B cell (primary cell): Measurements from ENCODE around the gene MAL. TPM values are rescaled to one million over a fixed set of nuclear protein-coding genes. Genes with fewer than 3 reads are reported as not detected.

Source experiments
- ATAC-seq: fragments of 200-7000 bp; cut with Tn5 transposase; one replicate; pipeline ENCODE4 v1.10.0; 2021; ENCODE audit warnings: low read depth, mild to moderate bottlenecking, moderate number of reproducible peaks, moderate library complexity
- CTCF ChIA-PET: fragments of 350-600 bp; sonication (Branson Sonifier 250); formaldehyde crosslinking; loops from one replicate; lab custom pipeline; 2021; ENCODE audit warnings: antibody characterized with exemption, inconsistent platforms; lab: Charles Lee
- POLR2A ChIA-PET: fragments of 350-600 bp; sonication (Branson Sonifier 250); formaldehyde crosslinking; loops from one replicate; lab custom pipeline; 2021; ENCODE audit warnings: antibody characterized with exemption; lab: Charles Lee
- DNase-seq: peaks from one replicate; pipeline ENCODE4 v3.0.0; 2013
- H2AFZ ChIP-seq: 2 replicates; pipeline ENCODE4 v1.6.1; 2012; ENCODE audit warnings: mild to moderate bottlenecking, low read depth, low read length; ENCODE audit not compliant: insufficient read depth, poor library complexity, severe bottlenecking
- H3K27ac ChIP-seq, 2 donors: 1 replicate in 1 of 2; 2 replicates in 1 of 2; pipeline ENCODE4 v1.5.1; 2012 to 2013; ENCODE audit warnings: low read length in 2 of 2, mild to moderate bottlenecking in 2 of 2, moderate library complexity in 1 of 2
- H3K27me3 ChIP-seq, 4 experiments: fragments of 200-600 bp in 1 of 4; sonication (generic) in 1 of 4; replicated peaks in 1 of 4; 1 replicate in 2 of 4; 2 replicates in 2 of 4; pipeline versions ENCODE4 v1.6.1 to v1.7.0; 2013 to 2016; ENCODE audit warnings: low read length in 3 of 4, mild to moderate bottlenecking in 2 of 4, mixed read lengths in 1 of 4, moderate library complexity in 1 of 4; ENCODE audit not compliant: insufficient read depth in 4 of 4, control insufficient read depth in 3 of 4; ENCODE audit errors: control extremely low read depth in 1 of 4
- H3K36me3 ChIP-seq, 2 experiments: replicated peaks in 1 of 2; 1 replicate in 1 of 2; 2 replicates in 1 of 2; pipeline versions ENCODE4 v1.6.1 to v1.7.1; 2013; ENCODE audit warnings: low read length in 1 of 2; ENCODE audit not compliant: insufficient read depth in 2 of 2, control insufficient read depth in 1 of 2; ENCODE audit errors: control extremely low read depth in 1 of 2, extremely low read depth in 1 of 2
- H3K4me1 ChIP-seq, 2 donors: fragments of 200-600 bp in 1 of 2; sonication (generic) in 1 of 2; 1 replicate in 1 of 2; 2 replicates in 1 of 2; pipeline versions ENCODE4 v1.5.1 to v1.6.1; 2013 to 2017; ENCODE audit warnings: low read length in 2 of 2; ENCODE audit not compliant: control insufficient read depth in 2 of 2, insufficient read depth in 2 of 2
- H3K4me2 ChIP-seq: replicated peaks from 2 replicates; pipeline ENCODE3; 2012; ENCODE audit warnings: mild to moderate bottlenecking, low read depth, low read length; ENCODE audit not compliant: poor library complexity, severe bottlenecking
- H3K4me3 ChIP-seq, 5 experiments: fragments of 200-600 bp in 1 of 5; sonication (generic) in 1 of 5; 1 replicate in 3 of 5; 2 replicates in 2 of 5; pipeline versions ENCODE4 v1.5.1 to v1.7.0; 2011 to 2016; ENCODE audit warnings: low read length in 4 of 5, mild to moderate bottlenecking in 4 of 5, low read depth in 2 of 5, control low read depth in 1 of 5, moderate library complexity in 1 of 5; ENCODE audit not compliant: insufficient read depth in 1 of 5; ENCODE audit errors: control extremely low read depth in 1 of 5, extremely low read depth in 1 of 5
- H3K79me2 ChIP-seq: fragments of 200-600 bp; sonication (generic); one replicate; pipeline ENCODE4 v1.6.0; 2016; ENCODE audit warnings: low read length; ENCODE audit not compliant: control insufficient read depth, insufficient read depth
- H3K9ac ChIP-seq: fragments of 200-600 bp; sonication (generic); 2 replicates; pipeline ENCODE4 v1.6.1; 2017; ENCODE audit warnings: mild to moderate bottlenecking, low read length, moderate library complexity
- H3K9me3 ChIP-seq, 3 donors: one replicate each; pipeline versions ENCODE4 v1.6.1 to v1.7.1; 2013; ENCODE audit warnings: low read length in 2 of 3; ENCODE audit not compliant: control insufficient read depth in 2 of 3, insufficient read depth in 1 of 3; ENCODE audit errors: control extremely low read depth in 1 of 3
- H4K20me1 ChIP-seq: 2 replicates; pipeline ENCODE4 v1.6.0; 2012; ENCODE audit warnings: mild to moderate bottlenecking, low read length; ENCODE audit not compliant: insufficient read depth, control insufficient read depth, poor library complexity, severe bottlenecking
- H3K27ac Mint-ChIP-seq: one replicate; pipeline ENCODE4 v1.8.0; 2021; ENCODE audit warnings: mixed read lengths
- H3K27me3 Mint-ChIP-seq: one replicate; pipeline ENCODE4 v1.8.0; 2021; ENCODE audit warnings: mixed read lengths
- H3K4me1 Mint-ChIP-seq: one replicate; pipeline ENCODE4 v1.8.0; 2021; ENCODE audit warnings: mixed read lengths
- H3K4me3 Mint-ChIP-seq: one replicate; pipeline ENCODE4 v1.8.0; 2021; ENCODE audit warnings: mixed read lengths
- H3K9me3 Mint-ChIP-seq: one replicate; pipeline ENCODE4 v1.8.0; 2022; ENCODE audit warnings: mixed read lengths; ENCODE audit not compliant: insufficient read depth
- CTCF ChIP-seq: fragments of 200-600 bp; IDR thresholded peaks from one replicate; pipeline ENCODE4 v1.8.0; 2022; ENCODE audit warnings: antibody characterized with exemption, mild to moderate bottlenecking
- EZH2 ChIP-seq: IDR thresholded peaks from 2 replicates; pipeline ENCODE4 v1.6.1; 2012; ENCODE audit warnings: borderline replicate concordance, low read depth, mild to moderate bottlenecking, moderate library complexity, low read length; ENCODE audit not compliant: insufficient read depth, poor library complexity, severe bottlenecking
- WGBS: methylation state at CpG from one replicate; pipeline ENCODE4 v1.1.5; 2013; ENCODE audit warnings: missing lambda C conversion rate; ENCODE audit not compliant: insufficient coverage; 5-methylcytosine and 5-hydroxymethylcytosine counted together
- intact Hi-C: fragments of 100-400 bp; cut with micrococcal nuclease; formaldehyde crosslinking; loops from one replicate; pipeline ENCODE4 v1.10.0; 2022
- polyA plus RNA-seq: library from polyadenylated mRNA; depleted of rRNA; stranded (reverse); fragments of >200 nt; gene quantifications from 2 replicates; pipeline ENCODE4 v1.2.3, GENCODE V29; 2012
- total RNA-seq, 2 donors: library from RNA; stranded (reverse); fragments of 120-200 nt in 1 of 2; gene quantifications; 1 replicate in 1 of 2; 2 replicates in 1 of 2; pipeline versions ENCODE4 v1.2.3 to v1.2.4, GENCODE V29; 2013 to 2022

Gene MAL
- total and polyA plus RNA-seq, 2 donors (not counting 1 experiment from before 2014, with no cell fraction given) = 0.74 to 3.0 TPM

- no peak overlapping the region for H3K4me3 Mint-ChIP-seq
- CTCF ChIA-PET = no interaction called here
- no peak overlapping the region for H3K4me3 ChIP-seq
- H3K36me3 ChIP-seq = no peaks in the 10 kb centered on the region
- H3K27me3 Mint-ChIP-seq = peaks cover 33% of the 10 kb centered on the region
- no peaks in the 10 kb centered on the region for H3K79me2 ChIP-seq
- H3K27ac Mint-ChIP-seq = no peak overlapping the region
- no peaks in the 10 kb centered on the region for H3K4me1 ChIP-seq
- TF ChIP-seq EZH2 = no peak
- no peak for TF ChIP-seq CTCF
- DNase-seq = no peak
- no peak overlapping the region for H3K9ac ChIP-seq
- H3K4me1 Mint-ChIP-seq = no peaks in the 10 kb centered on the region
- H3K27me3 ChIP-seq = no peaks in the 10 kb centered on the region
- no peaks in the 10 kb centered on the region for H3K9me3 Mint-ChIP-seq
- H2AFZ ChIP-seq = no peak overlapping the region
- no peaks in the 10 kb centered on the region for H4K20me1 ChIP-seq
- no peak overlapping the region for H3K27ac ChIP-seq
- intact Hi-C loops = no loop called here
- WGBS = 90% methylated on average over 2 of the region's 5 CpGs
- POLR2A ChIA-PET = no interaction called here
- peaks cover 0 to 9% (median 0%) of the 10 kb centered on the region in 3 donors for H3K9me3 ChIP-seq
- no peak overlapping the region for H3K4me2 ChIP-seq
- no peak for ATAC-seq
These were observed 33.1 kb upstream of the MAL start for GRCh38 chr2:94992360-94992759.

GRCh38 chr2:94993176-94994062, 32.1 kb upstream of the MAL start:
- CTCF ChIA-PET = no interaction called here

More at GRCh38 chr2:94993176-94994062, 32.1 kb upstream of the MAL start:
- Mint-ChIP-seq H3K9me3 (no peaks in the 10 kb centered on the region), H3K27ac (no peak overlapping the region), H3K4me3 (no peak overlapping the region), H3K27me3 (peaks cover 35% of the 10 kb centered on the region), H3K4me1 (no peaks in the 10 kb centered on the region)
- intact Hi-C loops = no loop called here
- Histone ChIP-seq H3K4me3 (no peak overlapping the region), H3K27me3 (no peaks in the 10 kb centered on the region), H3K36me3 (no peaks in the 10 kb centered on the region), H3K27ac (no peak overlapping the region), H3K79me2 (no peaks in the 10 kb centered on the region), H3K9ac (no peak overlapping the region), H3K9me3 (peaks cover 0 to 7% (median 0%) of the 10 kb centered on the region in 3 donors), H4K20me1 (no peaks in the 10 kb centered on the region), H3K4me1 (no peaks in the 10 kb centered on the region), H2AFZ (no peak overlapping the region), H3K4me2 (no peak overlapping the region)
- POLR2A ChIA-PET = no interaction called here
- no peak for ATAC-seq
- DNase-seq = no peak
- 89% methylated on average over 30 of the region's 31 CpGs for WGBS
- no peak for TF ChIP-seq EZH2
- no peak for TF ChIP-seq CTCF
